Astrocyte of the cerebellum (primary cell): ENCODE results near the gene PDZD7.

ENCODE experiments used
- DNase-seq: peaks from one replicate; pipeline ENCODE4 v3.0.0-alpha.2; 2011; ENCODE audit warnings: low read depth
- H3K4me3 ChIP-seq: 2 replicates; pipeline ENCODE4 v1.5.1; 2011; ENCODE audit warnings: mild to moderate bottlenecking, low read depth, low read length, moderate library complexity
- in situ Hi-C: cut with HindIII; loops from 2 replicates; pipeline ENCODE4 v1.10.0; 2017; ENCODE audit warnings: low sequenced_read_pairs
- TF ChIP-seq, protein P1 (sequence below): IDR thresholded peaks from 2 replicates; pipeline ENCODE4 v1.5.1; 2012; ENCODE audit warnings: low read length, low read depth, moderate library complexity, mild to moderate bottlenecking; ENCODE audit errors: missing control alignments

Gene PDZD7

DNA sequence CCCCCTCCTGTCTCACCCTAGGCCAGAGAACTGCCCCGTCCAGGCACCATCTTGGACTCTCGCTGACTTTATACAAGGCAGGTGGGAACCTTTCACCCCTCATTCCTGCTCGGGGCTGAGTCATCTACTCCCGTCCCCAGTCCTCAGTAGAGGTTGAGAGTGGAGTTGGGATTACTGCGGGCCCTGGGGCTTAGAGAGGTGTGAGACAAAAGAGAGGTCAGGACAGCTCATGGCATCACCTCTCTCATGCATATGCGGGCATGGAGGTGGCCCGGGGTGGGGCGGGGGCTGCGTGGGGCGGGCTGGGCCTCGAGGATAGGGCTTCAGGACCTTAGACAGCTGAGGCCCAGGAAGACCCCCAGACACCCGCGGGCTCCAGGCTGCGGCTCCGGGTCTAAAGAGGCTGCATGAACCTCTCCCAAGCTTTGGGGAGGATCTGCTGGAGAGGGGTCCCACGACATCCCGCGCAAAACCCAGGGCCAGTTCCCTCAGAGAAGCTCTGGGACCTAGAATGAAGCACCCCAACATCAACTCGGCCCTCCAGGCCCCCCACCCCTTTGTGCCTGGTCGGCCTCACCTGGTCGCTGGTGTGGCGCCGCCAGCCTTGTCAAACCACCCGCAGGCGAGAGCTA lies 317 bp downstream of the PDZD7 start:
- in situ Hi-C loops = loop anchor here (5.0 kb wide), 1 partner anchor 33 kb away; the partner anchor contains the start of gene LZTS2
- H3K4me3 ChIP-seq = peak overlapping the region; percentile 88
- TF ChIP-seq, protein P1, sequence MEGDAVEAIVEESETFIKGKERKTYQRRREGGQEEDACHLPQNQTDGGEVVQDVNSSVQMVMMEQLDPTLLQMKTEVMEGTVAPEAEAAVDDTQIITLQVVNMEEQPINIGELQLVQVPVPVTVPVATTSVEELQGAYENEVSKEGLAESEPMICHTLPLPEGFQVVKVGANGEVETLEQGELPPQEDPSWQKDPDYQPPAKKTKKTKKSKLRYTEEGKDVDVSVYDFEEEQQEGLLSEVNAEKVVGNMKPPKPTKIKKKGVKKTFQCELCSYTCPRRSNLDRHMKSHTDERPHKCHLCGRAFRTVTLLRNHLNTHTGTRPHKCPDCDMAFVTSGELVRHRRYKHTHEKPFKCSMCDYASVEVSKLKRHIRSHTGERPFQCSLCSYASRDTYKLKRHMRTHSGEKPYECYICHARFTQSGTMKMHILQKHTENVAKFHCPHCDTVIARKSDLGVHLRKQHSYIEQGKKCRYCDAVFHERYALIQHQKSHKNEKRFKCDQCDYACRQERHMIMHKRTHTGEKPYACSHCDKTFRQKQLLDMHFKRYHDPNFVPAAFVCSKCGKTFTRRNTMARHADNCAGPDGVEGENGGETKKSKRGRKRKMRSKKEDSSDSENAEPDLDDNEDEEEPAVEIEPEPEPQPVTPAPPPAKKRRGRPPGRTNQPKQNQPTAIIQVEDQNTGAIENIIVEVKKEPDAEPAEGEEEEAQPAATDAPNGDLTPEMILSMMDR = no peak
- DNase-seq = no peak

- no peak for DNase-seq
- no peak overlapping the region for H3K4me3 ChIP-seq
- TF ChIP-seq, protein P1 = no peak
- in situ Hi-C loops = loop anchor here (5.0 kb wide), 1 partner anchor 32 kb away; the partner anchor contains the start of gene LZTS2
Measured at GRCh38 chr10:101029520-101030295, 1.2 kb downstream of the PDZD7 start.

GRCh38 chr10:101028446-101029337 lies 2.2 kb downstream of the PDZD7 start:
- no peak for DNase-seq
- no peak overlapping the region for H3K4me3 ChIP-seq
- TF ChIP-seq, protein P1 = no peak
- in situ Hi-C loops = no loop called here

DNA sequence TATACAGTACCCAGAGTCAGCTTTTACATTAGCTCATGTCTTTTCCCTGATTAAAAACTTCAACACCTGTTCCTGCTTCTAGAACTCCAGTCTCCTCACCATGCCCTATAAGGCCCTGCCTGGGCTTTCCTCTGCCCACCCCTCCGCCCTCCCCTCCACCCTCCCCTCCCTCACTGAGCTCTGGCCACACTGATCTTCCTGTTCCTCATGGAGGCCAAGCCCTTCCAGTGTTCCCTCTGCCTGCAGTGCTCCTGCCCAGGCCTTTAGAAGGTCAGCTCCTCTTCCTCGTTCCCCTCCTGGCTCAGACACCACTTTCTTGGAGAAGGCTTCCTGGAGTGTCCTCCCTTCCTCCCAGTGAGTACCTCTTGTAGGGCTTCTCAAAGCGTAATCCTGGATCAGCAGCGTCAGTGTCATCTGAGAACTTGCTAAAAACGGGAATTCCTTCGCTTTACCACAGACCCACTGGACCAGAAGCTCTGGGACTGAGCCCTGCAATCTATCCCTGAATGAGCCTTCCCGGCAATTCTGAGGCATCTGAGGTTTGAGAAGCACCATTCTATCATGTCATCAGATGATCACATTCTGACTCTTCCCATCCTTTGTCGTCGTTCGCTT lies 3.7 kb downstream of the PDZD7 start:
- TF ChIP-seq, protein P1 = no peak
- no peak overlapping the region for H3K4me3 ChIP-seq
- in situ Hi-C loops = no loop called here
- no peak for DNase-seq

DNA sequence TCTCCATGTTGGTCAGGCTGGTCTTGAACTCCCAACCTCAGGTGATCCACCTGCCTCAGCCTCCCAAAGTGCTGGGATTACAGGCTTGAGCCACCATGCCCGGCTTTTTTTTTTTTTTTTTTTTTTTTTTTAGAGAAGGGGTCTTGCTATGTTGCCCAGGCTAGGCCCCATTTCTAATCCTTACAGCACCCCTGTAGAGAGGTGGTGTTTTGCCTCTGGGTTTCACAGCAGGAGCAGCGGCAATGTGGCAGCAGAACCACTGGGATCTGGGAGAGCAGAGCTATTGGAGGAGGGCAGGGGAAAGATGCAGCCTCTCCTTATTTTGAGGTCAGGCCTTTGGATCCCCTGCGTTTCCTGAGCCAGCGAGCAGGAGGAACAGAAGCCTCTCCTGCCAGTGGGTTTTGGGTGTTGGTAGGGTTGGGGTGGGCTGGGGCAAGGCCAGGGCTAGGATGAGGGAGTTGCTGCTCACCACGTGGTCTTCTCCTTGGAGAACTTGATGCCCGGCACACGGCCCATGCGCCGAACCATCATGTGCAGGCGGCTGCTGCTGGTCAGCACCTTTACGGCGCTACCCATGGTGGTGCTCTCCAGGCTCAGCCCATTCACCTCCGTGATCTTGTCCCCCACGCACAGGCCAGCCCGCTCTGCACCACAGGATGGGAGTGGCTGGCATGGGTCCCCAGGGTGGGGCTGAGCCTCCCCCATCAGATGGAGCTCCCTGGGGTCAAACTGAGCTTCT lies 7.8 kb downstream of the PDZD7 start:
- TF ChIP-seq, protein P1 = no peak
- no peak overlapping the region for H3K4me3 ChIP-seq
- in situ Hi-C loops = no loop called here
- DNase-seq = no peak
